ENCODE data around the gene MYRF.

MYRF gene

DNA sequence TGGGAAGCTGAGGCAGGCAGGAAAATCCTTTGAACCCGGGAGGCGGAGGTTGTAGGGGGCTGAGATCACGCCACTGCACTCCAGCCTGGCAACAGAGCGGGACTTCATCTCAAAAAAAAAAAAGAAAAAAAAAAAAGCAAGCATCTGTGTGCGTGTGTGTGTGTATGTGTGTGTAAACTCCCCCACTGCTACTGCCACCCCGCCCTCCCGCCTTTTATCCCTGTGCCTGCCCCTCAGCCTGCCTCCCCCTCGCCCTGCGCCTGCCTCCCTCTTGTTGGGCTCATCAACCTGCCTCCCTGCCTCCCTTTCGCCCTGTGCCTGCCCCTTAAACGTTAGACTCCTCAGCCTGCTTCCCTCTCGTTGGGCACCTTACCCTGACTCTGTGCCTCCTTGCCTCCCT is 22.0 kb downstream of the MYRF start:
- DNase-seq (ENCODE audit: low read depth), result no peak
- H3K4me3 ChIP-seq (ENCODE audit: low read depth, low read length), result no peak overlapping the region
- TF ChIP-seq, protein P1, sequence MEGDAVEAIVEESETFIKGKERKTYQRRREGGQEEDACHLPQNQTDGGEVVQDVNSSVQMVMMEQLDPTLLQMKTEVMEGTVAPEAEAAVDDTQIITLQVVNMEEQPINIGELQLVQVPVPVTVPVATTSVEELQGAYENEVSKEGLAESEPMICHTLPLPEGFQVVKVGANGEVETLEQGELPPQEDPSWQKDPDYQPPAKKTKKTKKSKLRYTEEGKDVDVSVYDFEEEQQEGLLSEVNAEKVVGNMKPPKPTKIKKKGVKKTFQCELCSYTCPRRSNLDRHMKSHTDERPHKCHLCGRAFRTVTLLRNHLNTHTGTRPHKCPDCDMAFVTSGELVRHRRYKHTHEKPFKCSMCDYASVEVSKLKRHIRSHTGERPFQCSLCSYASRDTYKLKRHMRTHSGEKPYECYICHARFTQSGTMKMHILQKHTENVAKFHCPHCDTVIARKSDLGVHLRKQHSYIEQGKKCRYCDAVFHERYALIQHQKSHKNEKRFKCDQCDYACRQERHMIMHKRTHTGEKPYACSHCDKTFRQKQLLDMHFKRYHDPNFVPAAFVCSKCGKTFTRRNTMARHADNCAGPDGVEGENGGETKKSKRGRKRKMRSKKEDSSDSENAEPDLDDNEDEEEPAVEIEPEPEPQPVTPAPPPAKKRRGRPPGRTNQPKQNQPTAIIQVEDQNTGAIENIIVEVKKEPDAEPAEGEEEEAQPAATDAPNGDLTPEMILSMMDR (IDR thresholded peaks at IDR 0.05; ENCODE audit: insufficient read depth, low read depth, low read length, missing control alignments), result no peak

DNA sequence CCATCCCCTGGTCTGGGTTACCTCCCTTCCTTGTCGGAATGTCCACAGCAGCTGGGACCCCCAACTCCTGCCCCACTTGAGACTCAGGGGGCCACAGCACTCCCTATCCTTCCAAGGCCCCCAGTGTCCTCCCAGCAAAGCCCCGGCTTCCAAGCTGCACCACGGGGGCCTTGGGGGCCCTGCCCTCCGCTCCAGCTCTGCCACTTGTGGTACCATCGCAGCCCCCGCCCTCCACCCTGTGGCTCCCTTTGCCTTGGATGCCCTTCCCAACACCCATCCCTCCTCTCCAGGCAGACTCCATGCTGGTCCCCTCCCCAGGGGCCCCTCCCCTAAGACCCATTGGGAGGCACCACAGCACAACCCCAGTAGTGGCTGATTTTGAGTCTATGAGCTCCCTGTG is 22.7 kb downstream of the MYRF start:
- DNase-seq (ENCODE audit: low read depth), result no peak
- TF ChIP-seq, protein P1 (IDR thresholded peaks at IDR 0.05; ENCODE audit: insufficient read depth, low read depth, low read length, missing control alignments), result no peak
- no peak overlapping the region for H3K4me3 ChIP-seq (ENCODE audit: low read depth, low read length)

DNA sequence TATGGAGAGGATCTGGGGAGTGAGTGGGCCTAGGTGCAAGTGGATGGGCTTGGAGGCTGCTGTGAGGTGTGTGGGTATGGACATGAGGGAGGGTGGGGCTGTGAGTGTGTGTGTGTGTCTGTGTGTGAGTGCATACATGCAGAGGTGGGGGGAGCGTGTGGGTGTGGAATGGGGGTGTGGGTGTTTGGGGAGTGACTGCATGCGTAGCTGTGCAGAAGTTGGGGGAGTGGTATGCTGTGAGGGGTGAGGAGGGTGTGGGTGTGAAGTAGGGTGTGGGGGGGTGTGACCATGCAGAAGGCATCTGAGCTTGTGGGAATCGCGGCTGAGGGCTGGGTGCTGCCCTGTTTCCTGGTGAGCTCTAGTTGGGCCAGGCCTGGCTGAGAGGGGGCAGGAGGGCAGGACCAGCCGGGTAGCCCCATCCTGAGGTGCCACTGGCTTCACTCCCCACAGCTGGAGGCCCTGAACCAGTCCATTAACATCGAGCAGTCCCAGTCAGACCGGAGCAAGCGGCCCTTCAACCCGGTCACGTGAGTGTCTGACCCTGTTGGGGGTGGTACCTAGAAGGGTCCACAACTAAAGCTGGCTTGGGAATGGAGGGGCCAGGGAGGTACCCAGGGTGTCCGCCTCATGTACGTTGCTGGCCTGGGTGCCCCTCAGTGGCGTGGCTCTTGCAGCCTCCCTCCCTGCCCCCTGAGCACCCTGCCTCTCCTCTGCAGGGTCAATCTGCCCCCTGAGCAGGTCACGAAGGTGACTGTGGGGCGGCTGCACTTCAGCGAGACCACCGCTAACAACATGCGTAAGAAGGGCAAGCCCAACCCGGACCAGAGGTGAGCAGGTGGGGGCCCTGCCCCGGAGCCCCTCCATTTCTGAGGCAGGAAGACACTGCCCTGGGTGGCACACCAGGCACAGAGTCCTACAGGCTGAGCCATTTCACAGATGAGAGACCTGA is 23.4 kb downstream of the MYRF start:
- H3K4me3 ChIP-seq (ENCODE audit: low read depth, low read length), result no peak overlapping the region
- TF ChIP-seq, protein P1 (IDR thresholded peaks at IDR 0.05; ENCODE audit: insufficient read depth, low read depth, low read length, missing control alignments), result no peak
- no peak for DNase-seq (ENCODE audit: low read depth)

DNA sequence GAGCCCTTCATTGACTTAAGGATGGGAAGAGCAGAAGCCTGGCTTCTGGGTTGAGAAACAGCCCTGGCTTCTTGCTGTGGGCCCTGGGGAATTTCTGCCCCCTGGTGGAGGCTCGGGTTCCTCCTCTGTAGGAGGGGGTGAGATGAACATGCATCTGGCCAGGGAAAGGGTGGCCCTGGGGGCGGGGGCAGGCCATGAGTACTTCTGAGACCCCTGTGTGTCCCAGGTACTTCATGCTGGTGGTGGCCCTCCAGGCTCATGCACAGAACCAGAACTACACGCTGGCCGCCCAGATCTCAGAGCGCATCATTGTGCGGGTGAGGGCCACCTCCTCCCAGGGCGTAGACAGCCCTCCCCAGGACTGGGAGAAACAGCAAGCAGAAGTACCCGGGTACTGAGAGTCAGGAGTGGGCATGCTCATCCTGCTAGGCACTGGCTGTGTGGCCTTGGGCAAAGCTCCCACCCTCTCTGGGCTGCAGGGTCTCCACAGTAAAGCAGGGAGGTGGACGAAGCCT is 24.2 kb downstream of the MYRF start:
- H3K4me3 ChIP-seq (ENCODE audit: low read depth, low read length), result no peak overlapping the region
- DNase-seq (ENCODE audit: low read depth), result peak; percentile 71
- TF ChIP-seq, protein P1 (IDR thresholded peaks at IDR 0.05; ENCODE audit: insufficient read depth, low read depth, low read length, missing control alignments), result peak; percentile 77

DNA sequence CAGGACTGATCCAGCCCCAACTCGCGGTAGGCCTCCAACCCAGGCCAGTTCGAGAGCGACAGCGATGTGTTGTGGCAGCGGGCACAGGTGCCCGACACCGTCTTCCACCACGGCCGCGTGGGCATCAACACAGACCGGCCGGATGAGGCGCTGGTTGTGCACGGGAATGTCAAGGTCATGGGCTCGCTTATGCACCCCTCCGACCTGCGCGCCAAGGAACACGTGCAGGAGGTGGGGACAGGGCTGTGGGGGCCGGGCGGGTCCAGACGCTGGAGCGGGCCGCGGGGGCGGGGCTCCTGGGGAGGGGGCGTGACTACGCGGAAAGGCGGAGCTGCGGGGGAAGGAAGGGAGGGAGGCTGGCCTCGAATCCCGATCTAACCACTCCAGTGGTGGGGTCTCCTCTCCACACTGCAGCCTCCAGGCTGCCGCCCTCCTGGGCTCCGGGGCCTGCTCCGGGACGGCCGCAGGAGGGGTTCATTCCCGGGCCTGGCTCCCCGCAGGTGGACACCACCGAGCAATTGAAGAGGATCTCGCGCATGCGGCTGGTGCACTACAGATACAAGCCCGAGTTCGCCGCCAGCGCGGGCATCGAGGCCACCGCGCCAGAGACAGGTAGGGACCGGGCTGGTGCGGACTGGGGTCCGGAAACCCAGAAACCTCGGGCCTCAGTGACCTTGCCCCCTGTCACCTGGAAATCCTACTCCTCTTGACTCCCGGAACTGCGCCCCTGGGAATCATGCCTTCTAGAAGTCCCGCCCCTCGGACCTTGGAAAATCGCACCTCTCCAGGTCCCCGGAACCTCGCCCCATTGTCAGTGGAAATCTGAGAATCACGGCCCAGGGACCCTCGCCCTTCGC is 25.0 kb downstream of the MYRF start:
- no peak for DNase-seq (ENCODE audit: low read depth)
- no peak overlapping the region for H3K4me3 ChIP-seq (ENCODE audit: low read depth, low read length)
- TF ChIP-seq, protein P1 (IDR thresholded peaks at IDR 0.05; ENCODE audit: insufficient read depth, low read depth, low read length, missing control alignments), result no peak

DNA sequence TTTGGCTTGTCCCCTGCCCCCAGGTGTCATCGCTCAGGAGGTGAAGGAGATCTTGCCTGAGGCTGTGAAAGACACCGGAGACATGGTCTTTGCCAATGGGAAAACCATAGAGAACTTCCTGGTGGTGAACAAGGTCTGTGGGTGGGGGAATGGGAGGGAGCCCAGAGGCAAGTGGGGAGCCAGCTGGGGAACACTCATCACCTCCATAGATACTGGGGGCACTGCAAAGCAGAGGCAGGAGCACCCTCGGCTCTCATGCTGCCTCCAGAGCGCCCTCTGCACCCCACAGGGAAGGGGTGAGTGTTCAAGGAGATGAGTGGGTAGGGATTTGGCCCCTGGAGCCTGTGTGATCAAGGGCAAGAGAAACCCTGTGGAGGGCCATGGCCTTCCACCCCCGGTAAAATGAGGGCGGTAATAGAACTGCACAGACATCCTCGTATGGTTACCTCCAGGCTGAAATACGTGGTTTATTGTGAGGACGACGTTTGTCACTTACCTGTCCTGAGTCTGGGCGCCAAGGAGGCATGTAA is 26.0 kb downstream of the MYRF start:
- DNase-seq (ENCODE audit: low read depth), result no peak
- no peak overlapping the region for H3K4me3 ChIP-seq (ENCODE audit: low read depth, low read length)
- TF ChIP-seq, protein P1 (IDR thresholded peaks at IDR 0.05; ENCODE audit: insufficient read depth, low read depth, low read length, missing control alignments), result no peak
